ELR (cell line): ENCODE data around the gene UPF3A.
"Not testable (repeated sequence)": the region's sequence is repeated elsewhere in the genome, so short reads cannot be mapped to it uniquely, and the experiment has no call there.

Source experiments
- DNase-seq: peaks from one replicate; pipeline ENCODE4 v3.0.0-alpha.2; 2015; ENCODE audit warnings: low read depth

UPF3A gene

GRCh38 chr13:114304346-114305034, 23.1 kb downstream of the UPF3A start:
- no peak for DNase-seq

GRCh38 chr13:114309086-114309485, 27.7 kb downstream of the UPF3A start:
- DNase-seq, result no peak

- DNase-seq, result no peak
These were observed 28.5 kb downstream of the UPF3A start for GRCh38 chr13:114309806-114310410.

- DNase-seq, result peak; percentile 36
These were observed 29.6 kb downstream of the UPF3A start for GRCh38 chr13:114310956-114311355.

GRCh38 chr13:114311387-114311786, 30.0 kb downstream of the UPF3A start:
- no peak for DNase-seq

GRCh38 chr13:114311908-114312307, 30.5 kb downstream of the UPF3A start:
- no peak for DNase-seq

- DNase-seq, result peak; percentile 66
These were observed 31.9 kb downstream of the UPF3A start for GRCh38 chr13:114313061-114313860.

- DNase-seq, result peak; percentile 97
These were observed 32.9 kb downstream of the UPF3A start, which contains the start of gene CHAMP1 for GRCh38 chr13:114314074-114314912. Gene CHAMP1, plus strand, starts transcription at chr13:114314503. Its CDS starts 9,340 bp downstream, at chr13:114323843.

GRCh38 chr13:114315074-114315785, 33.8 kb downstream of the UPF3A start:
- peak; percentile 7 for DNase-seq

GRCh38 chr13:114318624-114319023, 37.2 kb downstream of the UPF3A start:
- DNase-seq, result no peak

- peak; percentile 90 for DNase-seq
These were observed 38.1 kb downstream of the UPF3A start for GRCh38 chr13:114319441-114319913.

- DNase-seq, result no peak
These were observed 38.7 kb downstream of the UPF3A start for GRCh38 chr13:114320065-114320464.

GRCh38 chr13:114321256-114321655, 39.9 kb downstream of the UPF3A start:
- no peak for DNase-seq

- DNase-seq, result no peak
These were observed 41.9 kb downstream of the UPF3A start for GRCh38 chr13:114323349-114323748.

- DNase-seq, result no peak
These were observed 42.9 kb downstream of the UPF3A start for GRCh38 chr13:114324334-114324733.

GRCh38 chr13:114325729-114326128, 44.3 kb downstream of the UPF3A start:
- DNase-seq, result no peak

- no peak for DNase-seq
These were observed 46.6 kb downstream of the UPF3A start for GRCh38 chr13:114328034-114328433.

- no peak for DNase-seq
These were observed 47.2 kb downstream of the UPF3A start for GRCh38 chr13:114328595-114328994.

GRCh38 chr13:114330086-114330485, 48.7 kb downstream of the UPF3A start:
- no peak for DNase-seq

- not testable (repeated sequence) for DNase-seq
These were observed 52.5 kb downstream of the UPF3A start for GRCh38 chr13:114333881-114334280.
